Lung (tissue), 12 donors: ENCODE measurements around the gene RXFP2. TPM values are rescaled to one million over a fixed set of nuclear protein-coding genes. Genes with fewer than 3 reads are reported as not detected.

Experiments
- ATAC-seq: fragments of 200-7000 bp; cut with Tn5 transposase; one replicate; pipeline ENCODE4 v1.9.1; 2020; ENCODE audit warnings: moderate number of reproducible peaks; ENCODE audit not compliant: insufficient read depth, low FRiP score
- DNase-seq, 3 donors: peaks; one replicate each; pipeline ENCODE4 v3.0.0-alpha.2; 2013 to 2017
- H3K27ac ChIP-seq, 2 donors: one replicate each; pipeline ENCODE4 v1.5.1; 2013; ENCODE audit warnings: mild to moderate bottlenecking in 2 of 2, moderate library complexity in 2 of 2, control low read depth in 1 of 2, inconsistent platforms in 1 of 2, low read depth in 1 of 2, low read length in 1 of 2
- H3K27me3 ChIP-seq, 3 donors: one replicate each; pipeline ENCODE4 v1.5.1; 2013; ENCODE audit warnings: low read length in 2 of 3; ENCODE audit not compliant: control insufficient read depth in 3 of 3, insufficient read depth in 3 of 3
- H3K36me3 ChIP-seq, 4 donors: one replicate each; pipeline ENCODE4 v1.5.1; 2013; ENCODE audit warnings: low read length in 4 of 4, mild to moderate bottlenecking in 1 of 4, moderate library complexity in 1 of 4; ENCODE audit not compliant: control insufficient read depth in 4 of 4, insufficient read depth in 4 of 4
- H3K4me1 ChIP-seq, 5 donors: one replicate each; pipeline ENCODE4 v1.5.1; 2013; ENCODE audit warnings: low read length in 5 of 5, mild to moderate bottlenecking in 2 of 5, moderate library complexity in 1 of 5; ENCODE audit not compliant: control insufficient read depth in 5 of 5, insufficient read depth in 5 of 5
- H3K4me3 ChIP-seq: one replicate; pipeline ENCODE4 v1.5.1; 2013; ENCODE audit warnings: mild to moderate bottlenecking, control low read depth, moderate library complexity
- H3K9ac ChIP-seq, 2 donors: one replicate each; pipeline ENCODE4 v1.5.1; 2013; ENCODE audit warnings: low read length in 2 of 2, control low read depth in 1 of 2; ENCODE audit not compliant: insufficient read depth in 1 of 2
- H3K9me3 ChIP-seq, 4 donors: one replicate each; pipeline ENCODE4 v1.5.1; 2013; ENCODE audit warnings: low read length in 3 of 4, mild to moderate bottlenecking in 1 of 4, moderate library complexity in 1 of 4; ENCODE audit not compliant: control insufficient read depth in 4 of 4, insufficient read depth in 3 of 4
- WGBS, 2 donors: extraction: QIAGEN DNeasy Blood & Tissue Kit; methylation state at CpG; one replicate each; pipeline ENCODE4 v1.1.7; 2013; 5-methylcytosine and 5-hydroxymethylcytosine counted together
- polyA plus RNA-seq, 2 donors: library from polyadenylated mRNA; stranded (reverse); fragments of 200-250 nt; gene quantifications; one replicate each; pipeline ENCODE4 v1.2.1, GENCODE V29; 2013
- total RNA-seq, 2 donors: library from RNA; depleted of rRNA in 1 of 2; stranded (reverse); fragments of >200 nt in 1 of 2; gene quantifications; one replicate each; pipeline ENCODE4 v1.2.1, GENCODE V29; 2014 to 2021
- TF ChIP-seq, protein P1 (sequence below): IDR thresholded peaks from 2 replicates; pipeline ENCODE4 v1.5.1; 2012; ENCODE audit warnings: mild to moderate bottlenecking; ENCODE audit errors: control extremely low read depth, extremely low read depth
- donor health status: control.
- donor health status: control.
- donor health status: Bipolar disorder and iron deficiency.
- donor health status: healthy.
- donor health status: DM: yes; HTN: yes; CAD: no.

The RXFP2 gene
- total and polyA plus RNA-seq, 4 donors = not detected

DNA sequence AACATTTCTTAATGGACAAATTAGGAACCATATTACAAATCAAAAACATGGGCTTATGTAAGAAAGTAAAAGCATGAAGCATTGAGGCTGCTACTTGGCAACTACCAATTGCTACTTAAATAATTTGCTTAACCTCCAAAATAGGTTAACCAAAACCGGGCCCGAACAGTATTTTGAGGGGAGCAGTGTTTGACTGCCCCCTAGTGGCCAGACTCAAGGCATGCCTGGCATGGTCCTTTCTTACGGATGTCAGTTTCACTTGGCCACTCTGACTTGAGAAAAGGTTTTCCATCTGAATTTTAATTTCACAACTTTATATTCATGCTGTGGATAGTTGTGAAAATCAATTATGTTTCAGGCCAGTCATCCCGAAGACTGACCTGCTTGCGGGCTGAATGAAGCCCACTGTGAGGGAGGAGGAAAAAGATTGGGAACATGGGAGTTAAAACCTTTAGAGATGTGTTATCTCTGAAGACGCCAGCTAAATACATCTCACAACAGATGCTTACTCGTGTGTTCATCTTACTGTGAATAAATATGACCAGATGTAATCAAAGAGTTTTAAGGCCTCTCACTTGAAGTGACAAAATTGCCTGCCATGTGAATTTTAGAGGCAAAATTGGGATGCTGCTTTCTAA is 2.9 kb downstream of the RXFP2 start:
- peak; percentile 83 for ATAC-seq
- H3K27ac ChIP-seq = no peak overlapping the region
- H3K9ac ChIP-seq = no peak overlapping the region
- 13 to 18% methylated on average over 7 of the region's 7 CpGs for whole genome bisulfite sequencing, 2 donors
- peak; percentile 80 to 87 (median 80) for DNase-seq
- H3K27me3 ChIP-seq = no peaks in the 10 kb centered on the region
- H3K36me3 ChIP-seq = no peaks in the 10 kb centered on the region
- H3K4me3 ChIP-seq = no peak overlapping the region
- H3K4me1 ChIP-seq = no peaks in the 10 kb centered on the region
- no peaks in the 10 kb centered on the region for H3K9me3 ChIP-seq
- TF ChIP-seq, protein P1, sequence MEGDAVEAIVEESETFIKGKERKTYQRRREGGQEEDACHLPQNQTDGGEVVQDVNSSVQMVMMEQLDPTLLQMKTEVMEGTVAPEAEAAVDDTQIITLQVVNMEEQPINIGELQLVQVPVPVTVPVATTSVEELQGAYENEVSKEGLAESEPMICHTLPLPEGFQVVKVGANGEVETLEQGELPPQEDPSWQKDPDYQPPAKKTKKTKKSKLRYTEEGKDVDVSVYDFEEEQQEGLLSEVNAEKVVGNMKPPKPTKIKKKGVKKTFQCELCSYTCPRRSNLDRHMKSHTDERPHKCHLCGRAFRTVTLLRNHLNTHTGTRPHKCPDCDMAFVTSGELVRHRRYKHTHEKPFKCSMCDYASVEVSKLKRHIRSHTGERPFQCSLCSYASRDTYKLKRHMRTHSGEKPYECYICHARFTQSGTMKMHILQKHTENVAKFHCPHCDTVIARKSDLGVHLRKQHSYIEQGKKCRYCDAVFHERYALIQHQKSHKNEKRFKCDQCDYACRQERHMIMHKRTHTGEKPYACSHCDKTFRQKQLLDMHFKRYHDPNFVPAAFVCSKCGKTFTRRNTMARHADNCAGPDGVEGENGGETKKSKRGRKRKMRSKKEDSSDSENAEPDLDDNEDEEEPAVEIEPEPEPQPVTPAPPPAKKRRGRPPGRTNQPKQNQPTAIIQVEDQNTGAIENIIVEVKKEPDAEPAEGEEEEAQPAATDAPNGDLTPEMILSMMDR = peak; percentile 91

DNA sequence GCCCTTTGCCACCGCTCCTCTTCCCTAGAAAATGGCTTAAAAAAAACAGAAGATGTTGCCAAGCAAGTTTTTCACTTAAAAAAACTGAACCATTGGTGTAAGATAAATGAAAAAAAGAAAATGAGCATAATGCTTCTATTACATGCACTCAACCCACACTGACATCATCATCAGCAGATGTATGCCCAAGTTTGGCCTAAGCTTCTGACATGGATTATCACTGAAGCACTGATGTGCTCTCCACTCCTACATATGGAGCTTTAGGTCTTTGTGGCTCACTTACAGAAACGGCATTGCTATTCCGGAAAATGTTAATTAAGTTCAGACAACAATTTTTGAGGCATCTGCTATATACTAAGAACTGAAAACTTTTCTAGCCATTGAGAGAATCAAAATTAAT is 8.0 kb downstream of the RXFP2 start:
- Histone ChIP-seq H3K27ac (no peak overlapping the region), H3K9me3 (no peaks in the 10 kb centered on the region), H3K4me3 (no peak overlapping the region), H3K4me1 (no peaks in the 10 kb centered on the region), H3K36me3 (no peaks in the 10 kb centered on the region), H3K9ac (no peak overlapping the region), H3K27me3 (no peaks in the 10 kb centered on the region)
- WGBS, 2 donors = 86 to 88% methylated on average over 3 of the region's 3 CpGs
- TF ChIP-seq, protein P1 = no peak
- ATAC-seq (no peak), DNase-seq (no peak)

DNA sequence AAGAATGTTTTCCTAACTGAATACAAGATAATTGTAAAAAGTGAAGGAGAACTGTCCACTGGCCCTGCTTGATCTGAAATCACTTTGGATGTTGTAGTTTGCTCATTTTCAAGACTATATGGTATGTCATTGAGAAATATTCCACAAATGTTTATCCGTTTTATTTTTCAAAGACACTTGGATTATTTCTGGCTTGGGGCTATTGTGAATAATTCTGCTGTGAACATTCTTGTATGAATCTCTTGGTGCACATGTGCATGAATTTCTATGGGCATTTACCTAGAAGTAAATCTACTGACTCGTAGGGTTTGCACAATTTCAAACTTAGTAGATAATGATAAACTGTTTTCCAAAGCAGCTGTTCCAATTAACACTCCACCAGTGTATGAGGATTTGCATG is 8.6 kb downstream of the RXFP2 start:
- TF ChIP-seq, protein P1 = no peak
- Histone ChIP-seq H3K9ac (no peak overlapping the region), H3K4me3 (no peak overlapping the region), H3K9me3 (no peaks in the 10 kb centered on the region), H3K27me3 (peaks cover 0 to 4% (median 0%) of the 10 kb centered on the region in 3 donors), H3K27ac (no peak overlapping the region), H3K36me3 (no peaks in the 10 kb centered on the region), H3K4me1 (no peaks in the 10 kb centered on the region)
- ATAC-seq = no peak
- 79 to 81% methylated on average over 2 of the region's 2 CpGs for WGBS, 2 donors
- no peak for DNase-seq

DNA sequence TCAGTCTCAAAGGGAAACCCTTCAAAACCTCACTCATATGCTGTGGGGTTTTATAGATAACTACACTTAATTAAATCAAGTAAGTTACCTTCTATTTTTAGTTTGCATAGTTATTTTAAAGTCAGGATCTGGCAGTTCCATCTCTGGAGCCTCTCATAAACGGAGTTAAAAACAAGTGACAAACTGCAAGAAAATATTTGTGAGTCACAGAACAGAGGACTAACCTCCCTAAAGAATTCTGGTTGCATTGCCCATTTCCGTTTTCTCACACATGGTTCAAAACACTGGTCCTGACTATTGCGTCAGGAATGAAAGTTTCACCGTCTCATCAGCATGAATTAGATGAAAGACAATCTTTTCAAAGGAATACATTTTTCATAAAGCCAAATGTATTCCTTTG is 10.6 kb downstream of the RXFP2 start:
- DNase-seq = no peak
- no peak for ATAC-seq
- no peak overlapping the region for H3K9ac ChIP-seq
- H3K4me3 ChIP-seq = no peak overlapping the region
- H3K27ac ChIP-seq = no peak overlapping the region
- H3K4me1 ChIP-seq = no peaks in the 10 kb centered on the region
- TF ChIP-seq, protein P1 = no peak
- WGBS, 2 donors = 70 to 81% methylated on average over 4 of the region's 4 CpGs
- H3K9me3 ChIP-seq = no peaks in the 10 kb centered on the region
- no peaks in the 10 kb centered on the region for H3K36me3 ChIP-seq
- peaks cover 0 to 4% (median 0%) of the 10 kb centered on the region in 3 donors for H3K27me3 ChIP-seq
